HG03460 (cell line): Measurements from ENCODE around the gene ZNF674.
A peak's percentile ranks its signal among the peaks of the same experiment; 100 is the strongest.
"Not testable (repeated sequence)": the region's sequence is repeated elsewhere in the genome, so short reads cannot be mapped to it uniquely, and the experiment has no call there.

Experiments used
- ATAC-seq: cut with Tn5 transposase; IDR thresholded peaks from one replicate; pipeline ENCODE4 v1.9.1; 2021; ENCODE audit not compliant: unreplicated experiment

Gene ZNF674

GRCh38 chrX:46571423-46572339 is 26.5 kb upstream of the ZNF674 start:
- no peak for ATAC-seq

GRCh38 chrX:46569621-46570020 is 24.4 kb upstream of the ZNF674 start:
- ATAC-seq: no peak

- no peak for ATAC-seq
Observed at GRCh38 chrX:46567388-46567787, 22.2 kb upstream of the ZNF674 start.

- peak; percentile 97 for ATAC-seq
Observed at GRCh38 chrX:46561824-46562657, 16.8 kb upstream of the ZNF674 start.

- ATAC-seq: no peak
Observed at GRCh38 chrX:46559062-46559461, 13.8 kb upstream of the ZNF674 start.

- ATAC-seq: no peak
Observed at GRCh38 chrX:46554942-46555341, 9.7 kb upstream of the ZNF674 start.

- ATAC-seq: no peak
Observed at GRCh38 chrX:46553935-46554334, 8.7 kb upstream of the ZNF674 start.

GRCh38 chrX:46551494-46552128 is 6.4 kb upstream of the ZNF674 start:
- no peak for ATAC-seq

- ATAC-seq: no peak
Observed at GRCh38 chrX:46549914-46550313, 4.7 kb upstream of the ZNF674 start.

GRCh38 chrX:46547857-46548256 is 2.6 kb upstream of the ZNF674 start:
- no peak for ATAC-seq

GRCh38 chrX:46544527-46544926 is 694 bp downstream of the ZNF674 start:
- ATAC-seq: not testable (repeated sequence)

GRCh38 chrX:46543441-46543840 is 1.8 kb downstream of the ZNF674 start:
- ATAC-seq: no peak

- no peak for ATAC-seq
Observed at GRCh38 chrX:46531442-46531841, 13.8 kb downstream of the ZNF674 start.

GRCh38 chrX:46530404-46530908 is 14.8 kb downstream of the ZNF674 start:
- not testable (repeated sequence) for ATAC-seq

GRCh38 chrX:46529740-46530403 is 15.3 kb downstream of the ZNF674 start:
- not testable (repeated sequence) for ATAC-seq

GRCh38 chrX:46528640-46529039 is 16.6 kb downstream of the ZNF674 start:
- ATAC-seq: not testable (repeated sequence)

- ATAC-seq: no peak
Observed at GRCh38 chrX:46506076-46506475, 39.1 kb downstream of the ZNF674 start.

GRCh38 chrX:46502848-46503247 is 42.4 kb downstream of the ZNF674 start:
- ATAC-seq: no peak

- ATAC-seq: no peak
Observed at GRCh38 chrX:46500054-46500453, 45.2 kb downstream of the ZNF674 start.

GRCh38 chrX:46488712-46489111 is 56.5 kb downstream of the ZNF674 start:
- no peak for ATAC-seq

- no peak for ATAC-seq
Observed at GRCh38 chrX:46485897-46486296, 59.3 kb downstream of the ZNF674 start.
